Occipital lobe (tissue), 2 donors: ENCODE data around the gene FAM110A. TPM values are rescaled to one million over a fixed set of nuclear protein-coding genes. Genes with fewer than 3 reads are reported as not detected.
"Not testable (repeated sequence)": the region's sequence is repeated elsewhere in the genome, so short reads cannot be mapped to it uniquely, and the experiment has no call there.

Experiments used
- DNase-seq: peaks from one replicate; lab custom pipeline; 2025; lab: John Stamatoyannopoulos, UW
- total RNA-seq: library from RNA; depleted of rRNA; stranded (reverse); fragments of >200 nt; gene quantifications from one replicate; pipeline ENCODE4 v1.2.3, GENCODE V29; 2014

The FAM110A gene
- 6.7 TPM for total RNA-seq

- DNase-seq, result peak; percentile 90
Observed at GRCh38 chr20:833450-834150, at the start of gene FAM110A. Gene FAM110A (plus strand): TSS chr20:833715. CDS start chr20:844805, 11,090 bp downstream.

GRCh38 chr20:787825-788224 lies 45.7 kb upstream of the FAM110A start:
- DNase-seq, result no peak

- DNase-seq, result no peak
Observed at GRCh38 chr20:791056-791455, 42.5 kb upstream of the FAM110A start.

GRCh38 chr20:792248-792647 lies 41.3 kb upstream of the FAM110A start:
- no peak for DNase-seq

- DNase-seq, result no peak
Observed at GRCh38 chr20:796921-797320, 36.6 kb upstream of the FAM110A start.

GRCh38 chr20:798746-799145 lies 34.8 kb upstream of the FAM110A start:
- DNase-seq, result not testable (repeated sequence)

- DNase-seq, result not testable (repeated sequence)
Observed at GRCh38 chr20:800026-800425, 33.5 kb upstream of the FAM110A start.

GRCh38 chr20:801678-802077 lies 31.8 kb upstream of the FAM110A start:
- no peak for DNase-seq

GRCh38 chr20:805713-806112 lies 27.8 kb upstream of the FAM110A start:
- DNase-seq, result no peak

GRCh38 chr20:811776-812434 lies 21.6 kb upstream of the FAM110A start:
- not testable (repeated sequence) for DNase-seq

- DNase-seq, result not testable (repeated sequence)
Observed at GRCh38 chr20:812435-812814, 21.1 kb upstream of the FAM110A start.

- no peak for DNase-seq
Observed at GRCh38 chr20:813390-813789, 20.1 kb upstream of the FAM110A start.

GRCh38 chr20:815226-815625 lies 18.3 kb upstream of the FAM110A start:
- DNase-seq, result no peak

GRCh38 chr20:815914-816606 lies 17.5 kb upstream of the FAM110A start:
- no peak for DNase-seq

- DNase-seq, result no peak
Observed at GRCh38 chr20:818001-818664, 15.4 kb upstream of the FAM110A start.

- no peak for DNase-seq
Observed at GRCh38 chr20:819680-820322, 13.7 kb upstream of the FAM110A start.

GRCh38 chr20:820323-820953 lies 13.1 kb upstream of the FAM110A start:
- no peak for DNase-seq

- DNase-seq, result no peak
Observed at GRCh38 chr20:821046-821730, 12.3 kb upstream of the FAM110A start.

GRCh38 chr20:821731-822065 lies 11.8 kb upstream of the FAM110A start:
- DNase-seq, result no peak
